ENCODE results near the gene CD177. TPM values are rescaled to one million over a fixed set of nuclear protein-coding genes. Genes with fewer than 3 reads are reported as not detected.

Gene CD177
- total RNA-seq: 0.32 and 0.86 TPM in 2 replicates

GRCh38 chr19:43353606-43354304, at the start of gene CD177:
CD177 (plus strand) TSS chr19:43353686; CDS start chr19:43353715, 29 bp downstream.
- TF ChIP-seq, protein P1, sequence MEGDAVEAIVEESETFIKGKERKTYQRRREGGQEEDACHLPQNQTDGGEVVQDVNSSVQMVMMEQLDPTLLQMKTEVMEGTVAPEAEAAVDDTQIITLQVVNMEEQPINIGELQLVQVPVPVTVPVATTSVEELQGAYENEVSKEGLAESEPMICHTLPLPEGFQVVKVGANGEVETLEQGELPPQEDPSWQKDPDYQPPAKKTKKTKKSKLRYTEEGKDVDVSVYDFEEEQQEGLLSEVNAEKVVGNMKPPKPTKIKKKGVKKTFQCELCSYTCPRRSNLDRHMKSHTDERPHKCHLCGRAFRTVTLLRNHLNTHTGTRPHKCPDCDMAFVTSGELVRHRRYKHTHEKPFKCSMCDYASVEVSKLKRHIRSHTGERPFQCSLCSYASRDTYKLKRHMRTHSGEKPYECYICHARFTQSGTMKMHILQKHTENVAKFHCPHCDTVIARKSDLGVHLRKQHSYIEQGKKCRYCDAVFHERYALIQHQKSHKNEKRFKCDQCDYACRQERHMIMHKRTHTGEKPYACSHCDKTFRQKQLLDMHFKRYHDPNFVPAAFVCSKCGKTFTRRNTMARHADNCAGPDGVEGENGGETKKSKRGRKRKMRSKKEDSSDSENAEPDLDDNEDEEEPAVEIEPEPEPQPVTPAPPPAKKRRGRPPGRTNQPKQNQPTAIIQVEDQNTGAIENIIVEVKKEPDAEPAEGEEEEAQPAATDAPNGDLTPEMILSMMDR (IDR thresholded peaks at IDR 0.05; ENCODE audit: insufficient read depth, low read depth, low read length): no peak

DNA sequence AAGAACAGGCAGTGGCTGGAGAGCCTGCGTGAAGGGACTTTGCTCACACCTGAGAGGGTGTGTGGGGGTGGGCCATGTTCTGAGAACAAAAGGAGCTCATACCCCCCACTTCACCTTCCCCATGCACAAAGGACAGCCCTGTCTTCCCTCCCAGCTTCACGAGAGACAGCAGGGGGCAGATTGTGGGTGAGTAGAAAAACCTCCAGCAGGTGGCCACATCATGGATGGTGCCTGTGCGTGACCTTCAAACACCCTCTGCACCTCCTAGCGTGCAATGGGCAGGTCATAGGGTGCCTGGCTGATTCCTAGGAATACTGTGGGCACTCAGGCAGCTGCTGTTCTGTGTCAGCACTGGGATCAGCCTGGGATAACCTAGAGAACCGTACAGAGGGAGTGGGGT, 47.8 kb upstream of the CD177 start:
- TF ChIP-seq, protein P1 (IDR thresholded peaks at IDR 0.05; ENCODE audit: insufficient read depth, low read depth, low read length): no peak

More at GRCh38 chr19:43353606-43354304, at the start of gene CD177:
- H3K4me3 ChIP-seq (ENCODE audit: low read depth, low read length): no peak within 1 kb of the TSS
- no peak for DNase-seq (ENCODE audit: low read depth)

GRCh38 chr19:43306097-43306496, 47.4 kb upstream of the CD177 start:
- no peak for DNase-seq (ENCODE audit: low read depth)
- TF ChIP-seq, protein P1 (IDR thresholded peaks at IDR 0.05; ENCODE audit: insufficient read depth, low read depth, low read length): no peak
- H3K4me3 ChIP-seq (ENCODE audit: low read depth, low read length): no peak overlapping the region

More for the DNA sequence above, 47.8 kb upstream of the CD177 start:
- no peak for DNase-seq (ENCODE audit: low read depth)
- no peak overlapping the region for H3K4me3 ChIP-seq (ENCODE audit: low read depth, low read length)

DNA sequence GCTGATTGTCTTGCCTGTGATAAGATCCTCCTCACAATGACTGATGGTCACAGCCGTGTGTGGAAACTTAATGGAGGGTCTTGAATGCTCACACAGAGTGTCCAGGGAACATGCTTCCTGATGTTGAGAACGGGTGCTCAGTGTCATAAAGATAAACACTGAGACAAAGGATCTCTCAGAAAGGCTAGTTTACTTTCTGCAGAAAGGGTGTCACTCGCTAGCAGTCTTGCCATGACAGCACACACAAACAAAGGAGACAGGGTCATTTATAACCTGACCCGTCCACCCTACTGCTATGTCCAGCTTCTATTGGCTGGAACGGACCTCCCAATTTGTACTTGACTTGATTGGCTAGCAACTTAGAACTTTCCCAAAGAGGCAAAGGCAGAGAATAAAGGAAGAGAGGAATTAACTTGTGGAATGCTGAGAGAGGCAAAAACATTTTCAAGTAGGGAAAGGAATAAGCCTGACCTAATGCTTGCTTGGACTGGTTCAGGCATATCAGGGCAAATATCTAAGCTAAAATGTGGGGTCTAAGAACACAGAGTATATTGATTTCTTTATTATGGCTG, 45.2 kb upstream of the CD177 start:
- DNase-seq (ENCODE audit: low read depth): no peak
- H3K4me3 ChIP-seq (ENCODE audit: low read depth, low read length): no peak overlapping the region
- TF ChIP-seq, protein P1 (IDR thresholded peaks at IDR 0.05; ENCODE audit: insufficient read depth, low read depth, low read length): no peak

DNA sequence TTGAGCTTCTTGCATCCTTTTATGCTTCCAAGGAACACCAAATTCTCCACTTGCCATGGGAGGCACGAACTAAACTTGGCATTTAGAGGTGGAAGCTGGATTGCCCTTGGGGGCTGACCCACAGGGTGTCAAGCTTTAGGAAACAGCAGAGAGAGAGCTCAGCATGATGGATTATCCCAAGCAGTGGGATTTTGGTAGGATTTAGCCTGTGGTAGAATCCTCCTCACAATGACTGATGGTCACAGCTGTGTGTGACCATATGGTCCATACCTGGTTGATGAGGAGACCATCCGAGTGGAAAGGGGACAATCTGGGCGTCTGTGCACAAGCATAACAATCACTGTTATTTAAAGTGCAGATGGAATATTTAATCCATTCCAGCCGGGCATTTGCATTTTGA, 44.0 kb upstream of the CD177 start:
- TF ChIP-seq, protein P1 (IDR thresholded peaks at IDR 0.05; ENCODE audit: insufficient read depth, low read depth, low read length): no peak

GRCh38 chr19:43310221-43310620, 43.3 kb upstream of the CD177 start:
- DNase-seq (ENCODE audit: low read depth): no peak
- no peak overlapping the region for H3K4me3 ChIP-seq (ENCODE audit: low read depth, low read length)
- TF ChIP-seq, protein P1 (IDR thresholded peaks at IDR 0.05; ENCODE audit: insufficient read depth, low read depth, low read length): no peak

More for the DNA sequence above, 44.0 kb upstream of the CD177 start:
- no peak for DNase-seq (ENCODE audit: low read depth)
- H3K4me3 ChIP-seq (ENCODE audit: low read depth, low read length): no peak overlapping the region

Measured in fibroblast of villous mesenchyme (primary cell).